ENCODE data around the gene PAPPA2.

The PAPPA2 gene

GRCh38 chr1:176854758-176855745 lies 392.1 kb downstream of the PAPPA2 start:
- DNase-seq (ENCODE audit: extremely low read depth, low read depth) = no peak
- no peak for TF ChIP-seq CTCF (IDR thresholded peaks at IDR 0.05; ENCODE audit: low read depth, low read length, missing control alignments)
- H3K4me3 ChIP-seq (replicated peaks; ENCODE audit: low read depth, low read length) = no peak overlapping the region

GRCh38 chr1:176857632-176858031 lies 394.7 kb downstream of the PAPPA2 start:
- no peak for DNase-seq (ENCODE audit: extremely low read depth, low read depth)
- H3K4me3 ChIP-seq (replicated peaks; ENCODE audit: low read depth, low read length) = no peak overlapping the region
- TF ChIP-seq CTCF (IDR thresholded peaks at IDR 0.05; ENCODE audit: low read depth, low read length, missing control alignments) = no peak

- no peak for TF ChIP-seq CTCF (IDR thresholded peaks at IDR 0.05; ENCODE audit: low read depth, low read length, missing control alignments)
- no peak for DNase-seq (ENCODE audit: extremely low read depth, low read depth)
- no peak overlapping the region for H3K4me3 ChIP-seq (replicated peaks; ENCODE audit: low read depth, low read length)
Measured at GRCh38 chr1:176858433-176858916, 395.5 kb downstream of the PAPPA2 start.

- TF ChIP-seq CTCF (IDR thresholded peaks at IDR 0.05; ENCODE audit: low read depth, low read length, missing control alignments) = no peak
Measured at GRCh38 chr1:176863613-176864012, 400.6 kb downstream of the PAPPA2 start.

GRCh38 chr1:176864211-176864610 lies 401.2 kb downstream of the PAPPA2 start:
- TF ChIP-seq CTCF (IDR thresholded peaks at IDR 0.05; ENCODE audit: low read depth, low read length, missing control alignments) = no peak
- no peak overlapping the region for H3K4me3 ChIP-seq (replicated peaks; ENCODE audit: low read depth, low read length)
- no peak for DNase-seq (ENCODE audit: extremely low read depth, low read depth)

More at GRCh38 chr1:176863613-176864012, 400.6 kb downstream of the PAPPA2 start:
- no peak overlapping the region for H3K4me3 ChIP-seq (replicated peaks; ENCODE audit: low read depth, low read length)
- no peak for DNase-seq (ENCODE audit: extremely low read depth, low read depth)

DNA sequence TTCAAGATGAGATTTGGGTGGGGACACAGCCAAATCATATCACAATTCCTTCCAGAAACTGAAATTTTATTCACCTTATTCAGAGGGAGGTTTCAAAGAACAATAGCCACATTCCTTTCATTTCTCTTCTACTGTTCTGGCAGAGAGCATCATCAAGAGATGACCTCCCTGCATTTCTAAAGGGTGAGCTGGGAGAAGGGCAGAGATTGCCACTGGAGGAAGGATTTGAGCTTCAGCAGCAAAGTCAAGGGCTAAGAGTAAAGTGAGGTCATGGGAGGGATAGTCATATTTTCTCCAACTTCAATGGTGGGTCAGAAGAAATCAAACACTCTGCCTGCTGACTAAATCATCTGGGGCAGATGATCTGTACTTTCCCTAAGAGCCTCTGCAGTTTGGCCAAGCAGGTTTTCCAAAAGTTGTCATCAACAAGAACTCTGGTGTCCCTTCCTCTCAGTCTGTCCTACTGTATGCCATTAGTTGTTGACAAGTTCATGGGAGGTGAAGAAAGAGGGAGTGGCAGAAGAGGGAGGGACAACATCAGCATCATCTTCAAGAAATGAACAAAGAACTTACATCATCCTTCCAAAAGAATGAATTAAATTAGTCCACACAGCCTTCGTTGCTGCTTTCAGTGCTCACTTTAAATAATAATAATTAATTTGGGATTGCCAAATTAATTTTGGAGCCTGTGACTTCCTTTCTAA lies 403.2 kb downstream of the PAPPA2 start:
- no peak for TF ChIP-seq CTCF (IDR thresholded peaks at IDR 0.05; ENCODE audit: low read depth, low read length, missing control alignments)
- H3K4me3 ChIP-seq (replicated peaks; ENCODE audit: low read depth, low read length) = no peak overlapping the region
- no peak for DNase-seq (ENCODE audit: extremely low read depth, low read depth)

All from HFF-Myc (cell line).